Effector memory CD4-positive, alpha-beta T cell (primary cell): ENCODE measurements around the gene SSH3.

Source experiments
- DNase-seq, 3 donors: peaks; one replicate each; pipeline ENCODE4 v3.0.0-alpha.2; 2020
- H3K27ac ChIP-seq: 2 replicates; pipeline ENCODE4 v1.7.0; 2013; ENCODE audit warnings: mild to moderate bottlenecking, low read length, moderate library complexity; ENCODE audit not compliant: insufficient read depth, poor library complexity, severe bottlenecking
- H3K27me3 ChIP-seq: replicated peaks from 2 replicates; pipeline ENCODE4 v1.7.0; 2013; ENCODE audit warnings: mild to moderate bottlenecking, low read length; ENCODE audit not compliant: insufficient read depth, control insufficient read depth, poor library complexity, severe bottlenecking
- H3K36me3 ChIP-seq: 2 replicates; pipeline ENCODE4 v1.7.0; 2013; ENCODE audit warnings: mild to moderate bottlenecking, low read length, moderate library complexity; ENCODE audit not compliant: control insufficient read depth, insufficient read depth
- H3K4me1 ChIP-seq: 2 replicates; pipeline ENCODE4 v1.7.0; 2013; ENCODE audit warnings: low read length, mild to moderate bottlenecking; ENCODE audit not compliant: control insufficient read depth, insufficient read depth, poor library complexity, severe bottlenecking
- H3K4me3 ChIP-seq: 2 replicates; pipeline ENCODE4 v1.7.0; 2013; ENCODE audit warnings: low read length, low read depth, mild to moderate bottlenecking; ENCODE audit not compliant: insufficient read depth, poor library complexity, severe bottlenecking
- H3K9me3 ChIP-seq: 2 replicates; pipeline ENCODE4 v1.7.0; 2013; ENCODE audit warnings: mild to moderate bottlenecking, low read length, moderate library complexity; ENCODE audit not compliant: control insufficient read depth

The SSH3 gene

DNA sequence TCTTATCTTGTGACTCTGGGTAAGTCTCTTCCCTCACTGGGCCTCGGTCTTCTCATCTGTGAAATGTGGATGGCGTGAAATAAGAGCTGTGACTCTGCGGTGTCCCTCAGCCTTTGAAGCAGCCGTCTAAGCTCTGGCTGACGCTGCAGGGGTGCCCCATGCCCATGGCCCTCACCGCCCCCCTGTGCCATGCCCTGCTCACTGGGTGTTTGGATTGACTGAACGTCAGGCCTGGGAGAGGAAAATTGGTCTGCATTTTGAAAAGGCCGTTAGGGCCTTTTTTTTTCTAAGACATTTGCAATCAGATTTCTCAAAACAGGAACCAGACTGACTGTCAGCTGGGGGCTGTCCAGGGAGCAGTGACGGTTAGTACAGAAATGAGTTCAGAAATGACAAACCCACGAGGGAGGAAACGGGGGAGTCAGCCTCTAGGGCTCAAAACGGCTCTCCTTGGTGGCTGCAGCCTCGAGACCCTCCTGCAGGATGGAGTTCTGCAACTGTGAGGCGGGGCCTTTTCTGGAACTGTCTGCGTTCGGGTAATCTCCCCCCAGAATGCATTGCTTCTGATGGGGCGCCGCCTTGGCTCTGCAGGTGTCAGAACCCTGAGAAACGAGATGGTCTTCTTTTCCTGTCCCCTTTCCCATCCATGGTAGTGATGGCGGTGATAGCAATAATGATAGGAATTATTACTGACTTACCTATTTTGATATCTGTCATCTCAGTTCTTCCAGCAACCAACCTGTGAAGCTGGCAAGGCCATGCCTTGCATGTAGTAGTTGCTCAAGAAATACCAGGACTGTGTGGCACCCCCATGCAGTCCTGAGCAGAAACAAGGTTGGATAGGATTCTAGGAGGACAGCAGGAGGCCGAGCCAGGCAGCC lies 35.0 kb upstream of the SSH3 start:
- Histone ChIP-seq H3K36me3 (peaks cover 5% of the 10 kb centered on the region), H3K9me3 (no peaks in the 10 kb centered on the region), H3K27ac (peak overlapping the region; percentile 90), H3K4me1 (peaks cover 62% of the 10 kb centered on the region), H3K4me3 (peak overlapping the region; percentile 86), H3K27me3 (no peaks in the 10 kb centered on the region)
- peak in 2 of 3 donors; percentile 56 to 62 for DNase-seq

DNA sequence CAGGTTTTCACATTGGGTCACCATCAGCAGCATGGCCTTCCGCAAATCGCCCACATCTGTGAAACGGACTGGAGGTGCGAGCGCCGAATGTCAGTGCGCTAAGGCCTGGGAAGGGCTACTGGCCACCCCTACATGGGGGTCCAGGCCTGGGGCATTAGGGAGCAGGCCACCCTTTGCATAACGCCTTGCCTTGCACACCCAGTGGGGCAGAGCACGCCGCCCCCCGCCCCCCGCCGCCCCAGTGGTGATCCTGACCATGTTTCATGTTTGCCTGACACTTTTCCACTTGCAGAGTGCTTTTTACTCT lies 34.4 kb upstream of the SSH3 start:
- Histone ChIP-seq H3K4me3 (peak overlapping the region; percentile 86), H3K27ac (peak overlapping the region; percentile 90), H3K36me3 (peaks cover 5% of the 10 kb centered on the region), H3K27me3 (no peaks in the 10 kb centered on the region), H3K9me3 (no peaks in the 10 kb centered on the region), H3K4me1 (peaks cover 67% of the 10 kb centered on the region)
- no peak for DNase-seq

DNA sequence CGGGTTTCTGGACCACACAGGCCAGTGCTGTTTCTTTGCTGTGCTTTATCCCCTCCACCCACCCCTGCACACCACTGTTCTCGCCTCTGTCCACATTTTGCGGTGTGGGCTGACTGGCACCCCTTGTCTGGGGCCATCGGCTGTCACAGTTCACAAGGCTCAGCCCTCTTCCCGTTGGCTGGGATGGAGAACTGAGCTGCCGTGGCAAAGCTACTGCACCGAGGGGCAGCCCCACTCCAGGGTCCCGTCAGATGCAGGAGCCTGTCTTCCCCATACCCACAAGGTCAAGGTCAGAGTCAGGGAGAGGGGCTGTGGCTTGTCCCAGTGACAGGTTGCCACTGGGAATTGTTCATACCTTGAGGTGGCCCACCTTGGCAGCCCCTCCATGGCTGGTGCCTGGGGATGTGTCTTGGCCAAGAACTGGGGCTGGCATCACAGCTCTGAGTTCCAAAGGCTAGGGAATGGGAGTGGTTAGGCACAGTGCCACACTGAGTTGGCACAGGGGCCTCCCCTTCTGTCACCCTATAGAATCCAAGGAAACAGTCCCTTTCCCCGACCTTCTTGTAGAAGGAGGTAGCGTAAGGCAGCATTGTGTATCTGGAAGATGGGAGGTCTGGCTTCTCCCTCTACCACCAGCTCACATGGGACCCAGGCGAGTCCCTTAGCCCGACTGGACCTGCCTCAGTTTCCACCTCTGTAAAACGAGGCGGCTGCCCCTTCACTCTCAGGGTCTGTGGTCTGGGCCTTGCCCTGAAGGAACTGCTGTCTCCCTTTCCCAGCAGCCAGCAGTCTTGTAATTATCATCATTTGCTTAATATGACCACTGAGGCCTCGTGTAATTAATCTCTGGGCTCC lies 33.7 kb upstream of the SSH3 start:
- Histone ChIP-seq H3K9me3 (no peaks in the 10 kb centered on the region), H3K36me3 (peaks cover 5% of the 10 kb centered on the region), H3K4me3 (peak overlapping the region; percentile 86), H3K27ac (peak overlapping the region; percentile 90), H3K27me3 (no peaks in the 10 kb centered on the region), H3K4me1 (peaks cover 73% of the 10 kb centered on the region)
- no peak for DNase-seq

DNA sequence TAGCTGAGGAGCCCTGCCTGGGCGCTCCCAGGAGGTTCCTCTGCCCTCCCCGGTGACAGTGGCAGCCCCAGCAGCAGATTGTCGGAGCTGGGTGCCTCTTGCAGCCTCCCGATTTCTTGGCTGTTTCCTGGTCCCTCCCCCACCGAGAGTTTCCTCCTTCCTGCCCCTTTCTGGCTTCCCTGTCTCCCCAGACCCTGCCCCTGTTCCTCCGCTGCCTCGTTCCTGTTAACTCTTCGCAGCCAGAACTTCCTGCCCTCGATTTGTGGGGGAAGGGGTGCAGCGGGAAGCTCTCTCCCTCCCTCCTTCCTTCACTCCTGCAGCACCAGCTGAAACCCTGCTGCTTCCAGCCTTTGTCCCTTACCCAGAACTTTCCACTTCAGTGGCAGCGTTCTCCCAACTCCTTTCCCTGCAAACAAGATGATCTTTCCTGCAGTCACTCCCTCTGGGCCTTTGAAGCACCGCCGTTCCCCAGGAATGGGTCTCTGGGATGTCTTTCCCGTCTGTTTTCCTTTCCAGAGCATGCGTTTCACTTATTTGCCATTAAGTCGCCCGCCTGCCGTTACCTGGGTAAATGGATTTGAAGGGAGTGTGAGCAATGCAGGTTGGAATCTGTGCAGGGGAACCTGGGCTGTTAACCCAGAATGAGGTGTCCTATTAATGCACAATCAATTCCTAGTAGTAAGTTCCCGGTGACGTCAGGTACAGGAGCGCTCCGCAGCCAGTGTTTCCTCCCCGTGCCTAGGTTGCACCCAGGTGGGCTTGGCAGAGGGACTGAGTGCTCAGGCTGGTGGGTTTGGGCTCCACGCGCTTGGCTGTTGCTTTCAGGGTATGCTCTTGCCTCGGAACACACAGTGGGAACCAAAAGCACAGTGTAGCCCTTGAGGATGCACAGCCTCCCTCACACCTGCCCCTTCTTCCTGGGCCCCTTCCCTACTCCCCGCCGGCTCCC lies 32.8 kb upstream of the SSH3 start:
- H3K9me3 ChIP-seq: no peaks in the 10 kb centered on the region
- H3K27me3 ChIP-seq: no peaks in the 10 kb centered on the region
- H3K4me3 ChIP-seq: peak overlapping the region; percentile 86
- peak overlapping the region; percentile 90 for H3K27ac ChIP-seq
- DNase-seq: no peak
- H3K4me1 ChIP-seq: peaks cover 82% of the 10 kb centered on the region
- peaks cover 6% of the 10 kb centered on the region for H3K36me3 ChIP-seq

DNA sequence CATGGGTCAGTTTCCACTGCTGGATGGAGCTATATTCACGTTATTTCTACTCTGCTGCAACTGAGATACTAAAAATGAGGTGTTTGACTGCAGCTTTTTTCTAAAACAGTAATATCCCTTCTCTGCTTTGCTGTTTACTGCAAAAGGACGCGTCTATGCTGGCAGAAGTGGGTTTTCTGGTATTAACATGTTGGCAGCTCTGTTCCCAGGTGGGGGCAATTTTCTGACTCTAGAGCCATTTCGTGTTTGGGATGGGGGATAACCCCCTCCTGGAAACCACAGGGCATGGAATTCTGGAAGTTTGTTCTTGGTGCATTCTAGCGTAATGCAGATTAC lies 32.2 kb upstream of the SSH3 start:
- H3K4me3 ChIP-seq: peak overlapping the region; percentile 86
- no peaks in the 10 kb centered on the region for H3K9me3 ChIP-seq
- H3K27me3 ChIP-seq: no peaks in the 10 kb centered on the region
- DNase-seq: no peak
- H3K36me3 ChIP-seq: peaks cover 9% of the 10 kb centered on the region
- H3K4me1 ChIP-seq: peaks cover 83% of the 10 kb centered on the region
- H3K27ac ChIP-seq: peak overlapping the region; percentile 90

DNA sequence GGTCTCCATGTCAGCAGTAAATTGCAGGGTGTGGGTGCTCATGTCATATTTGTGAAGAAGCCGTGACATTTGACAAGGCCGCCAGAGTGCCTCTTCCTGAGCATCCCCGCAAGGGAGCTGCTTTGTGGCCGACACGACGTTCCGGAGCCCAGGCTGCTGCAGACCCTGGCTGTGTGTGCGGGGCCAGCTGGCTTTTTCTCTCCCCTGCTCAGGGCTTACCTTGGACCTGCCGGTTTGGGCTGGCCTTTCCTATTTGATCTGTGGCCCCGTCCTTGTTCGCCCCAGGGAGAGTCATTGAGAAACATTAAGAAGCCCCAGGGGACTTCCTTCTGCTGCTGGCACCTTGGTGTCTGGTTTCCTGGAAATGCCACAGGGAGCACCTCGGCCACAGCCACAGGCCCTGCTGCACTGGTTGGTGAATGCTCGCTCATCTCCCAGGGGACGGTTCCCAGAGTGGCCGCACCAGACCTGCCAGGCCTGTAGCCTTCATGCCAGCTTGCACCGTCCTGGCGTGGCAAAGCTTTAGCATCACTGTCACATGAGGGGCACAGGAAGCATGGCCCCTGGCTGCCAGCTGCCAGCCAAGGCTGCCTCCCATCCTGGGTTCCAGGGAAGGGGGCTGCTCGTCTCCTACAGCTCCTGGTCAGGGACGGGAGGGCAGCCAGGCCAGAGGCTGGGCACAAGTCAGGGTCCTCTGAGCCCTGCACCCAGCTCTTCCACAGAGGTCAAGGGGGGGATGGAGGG lies 31.6 kb upstream of the SSH3 start:
- Histone ChIP-seq H3K9me3 (no peaks in the 10 kb centered on the region), H3K4me3 (peak overlapping the region; percentile 86), H3K27me3 (no peaks in the 10 kb centered on the region), H3K36me3 (peaks cover 9% of the 10 kb centered on the region), H3K4me1 (peaks cover 88% of the 10 kb centered on the region), H3K27ac (peak overlapping the region; percentile 90)
- DNase-seq: peak; percentile 55 to 65 (median 57)

DNA sequence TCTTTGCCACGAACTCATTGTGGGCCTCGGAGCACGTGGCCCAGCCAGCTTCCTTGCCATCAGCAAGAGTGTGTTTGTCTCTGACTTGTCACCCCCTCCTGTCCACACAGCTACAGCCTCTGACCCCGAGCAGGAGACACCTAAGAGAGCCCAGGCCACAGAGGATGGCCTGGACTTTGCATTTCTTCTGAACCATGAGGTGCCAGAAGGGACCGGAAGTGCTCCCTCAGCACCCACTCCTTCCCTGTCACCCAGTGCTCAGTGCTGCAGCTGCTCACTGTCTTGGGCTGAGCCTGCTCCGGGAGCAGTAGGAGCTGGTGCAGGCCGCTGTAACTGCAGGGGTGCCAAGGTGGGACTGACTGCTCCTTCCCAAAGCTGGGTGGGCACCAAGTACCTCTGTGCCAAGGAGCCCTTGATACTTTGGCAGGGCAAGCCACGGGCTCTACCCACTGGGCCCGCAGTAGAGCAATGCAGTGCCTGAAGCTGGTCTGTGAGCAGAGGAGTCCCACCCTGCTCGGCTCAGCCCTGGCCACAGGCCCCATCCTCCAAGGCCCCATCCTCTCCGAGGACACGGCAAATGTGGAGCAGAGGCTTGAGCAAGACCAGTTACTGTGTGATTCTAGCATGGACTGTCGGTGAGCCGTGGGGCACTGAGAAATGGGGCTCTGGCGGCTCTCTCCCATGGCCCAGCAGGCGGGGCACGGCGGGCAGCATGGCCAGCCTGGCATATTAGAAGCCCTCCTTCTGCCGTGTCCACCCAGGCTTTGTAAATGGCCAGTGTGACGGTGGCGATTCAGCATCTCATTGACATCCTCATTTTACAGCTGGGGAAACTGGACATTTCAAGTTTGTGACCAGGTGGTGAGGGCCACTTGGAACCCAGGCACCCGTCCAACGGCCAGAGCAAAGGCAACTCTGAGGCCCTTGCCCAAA lies 30.7 kb upstream of the SSH3 start:
- peaks cover 96% of the 10 kb centered on the region for H3K4me1 ChIP-seq
- no peak for DNase-seq
- H3K27me3 ChIP-seq: no peaks in the 10 kb centered on the region
- H3K36me3 ChIP-seq: peaks cover 9% of the 10 kb centered on the region
- peak overlapping the region; percentile 90 for H3K27ac ChIP-seq
- no peaks in the 10 kb centered on the region for H3K9me3 ChIP-seq
- peak overlapping the region; percentile 86 for H3K4me3 ChIP-seq

DNA sequence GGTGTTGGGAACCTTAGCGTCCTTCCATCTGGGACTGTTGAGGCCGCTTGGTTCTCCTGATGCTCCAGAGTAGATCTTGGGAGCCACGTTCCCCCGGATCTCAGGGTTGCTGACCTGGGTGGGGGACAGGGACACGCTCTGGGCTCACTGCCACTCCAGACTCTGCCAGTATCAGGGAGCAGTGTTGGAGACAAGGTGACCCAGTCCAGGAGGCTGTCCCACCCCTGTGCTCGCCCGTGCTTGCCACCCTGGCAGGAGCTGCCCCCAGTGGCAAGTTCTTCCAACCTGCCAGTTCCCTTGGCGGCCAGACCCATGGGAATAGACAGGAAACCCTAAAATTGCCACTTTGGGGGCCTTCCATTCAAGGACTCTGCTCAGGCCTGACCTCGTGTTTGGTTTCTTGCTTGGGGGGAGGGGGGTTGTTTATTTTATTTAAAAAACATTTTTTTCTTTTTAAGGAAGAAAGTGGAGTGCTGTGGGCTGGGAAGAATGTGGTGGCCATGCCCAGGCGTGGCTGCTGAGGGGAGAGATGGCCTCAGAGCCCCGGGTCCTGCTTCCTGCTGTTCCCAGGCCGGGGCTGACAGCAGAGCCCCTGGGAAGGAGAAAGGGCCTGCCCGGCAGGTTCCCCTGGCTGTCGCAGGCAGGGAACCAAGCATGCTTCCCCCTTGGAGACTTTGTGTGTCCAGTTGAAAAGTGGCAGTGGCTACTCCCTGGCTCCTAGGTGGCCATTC lies 29.9 kb upstream of the SSH3 start:
- Histone ChIP-seq H3K27me3 (no peaks in the 10 kb centered on the region), H3K27ac (peak overlapping the region; percentile 90), H3K4me1 (peaks cover 97% of the 10 kb centered on the region), H3K4me3 (peak overlapping the region; percentile 86), H3K9me3 (no peaks in the 10 kb centered on the region), H3K36me3 (peaks cover 14% of the 10 kb centered on the region)
- DNase-seq: no peak
